Uterus (tissue), 2 donors: ENCODE data around the gene RBM22.

Experiments used
- CTCF ChIP-seq, 4 experiments: fragments of 200-600 bp in 2 of 4; fragments of 450-650 bp in 2 of 4; sonication (generic) in 2 of 4; IDR thresholded peaks; one replicate each; pipeline ENCODE4 v1.5.1; 2016 to 2019; ENCODE audit warnings: antibody characterized with exemption in 4 of 4, mild to moderate bottlenecking in 2 of 4, moderate library complexity in 1 of 4
- POLR2A ChIP-seq, 2 donors: fragments of 450-650 bp; IDR thresholded peaks; one replicate each; pipeline ENCODE4 v1.6.1; 2016; ENCODE audit warnings: antibody characterized with exemption in 2 of 2, mild to moderate bottlenecking in 1 of 2, moderate library complexity in 1 of 2

GRCh38 chr5:150731669-150732242 is 30.9 kb upstream of the RBM22 start:
- TF ChIP-seq CTCF (IDR thresholded peaks at IDR 0.05): no peak
- no peak for TF ChIP-seq POLR2A (IDR thresholded peaks at IDR 0.05)
